HCT116 (cell line): ENCODE data around the gene FAM229A. TPM values are rescaled to one million over a fixed set of nuclear protein-coding genes. Genes with fewer than 3 reads are reported as not detected.

Experiments used
- ATAC-seq: fragments of 200-7000 bp; cut with Tn5 transposase; 2 replicates; pipeline ENCODE4 v1.9.1; 2020; ENCODE audit warnings: mild to moderate bottlenecking, moderate library complexity
- BruUV-seq: library from RNA; stranded (reverse); fragments of 400-500 nt; replicated peaks from 2 replicates; lab custom pipeline; 2021; lab: Mats Ljungman, UMichigan
- CTCF ChIA-PET: fragments of 300-600 bp; sonication (Branson Sonifier 250); formaldehyde crosslinking; loops from one replicate; lab custom pipeline; 2021; ENCODE audit warnings: antibody characterized with exemption; lab: Charles Lee
- POLR2A ChIA-PET: fragments of 300-600, 350-600 bp; sonication (Branson Sonifier 250); formaldehyde crosslinking; loops from one replicate; lab custom pipeline; 2021; ENCODE audit warnings: antibody characterized with exemption; lab: Charles Lee
- RAD21 ChIA-PET, 2 experiments: fragments of 300-600 bp; sonication (Branson Sonifier 250); formaldehyde crosslinking; loops; one replicate each; lab custom pipeline; 2023; ENCODE audit warnings: low total read pairs in 2 of 2; ENCODE audit not compliant: uncharacterized antibody in 2 of 2, unreplicated experiment in 2 of 2, low non-redundant PET in 1 of 2; lab: Charles Lee
- DNase-seq: peaks from one replicate; pipeline ENCODE4 v3.0.0-alpha.2; 2010; ENCODE audit warnings: low read depth, low spot score
- H2AFZ ChIP-seq: fragments of 200-600 bp; shearing (Covaris generic), sonication (generic); 2 replicates; pipeline ENCODE4 v1.6.1; 2017; ENCODE audit warnings: low read depth, mixed run types, mixed read lengths, antibody characterized with exemption, low read length; ENCODE audit not compliant: poor library complexity, severe bottlenecking
- H3K27ac ChIP-seq: 2 replicates; pipeline ENCODE4 v1.5.1; 2012; ENCODE audit warnings: low read depth, low read length
- H3K27me3 ChIP-seq: fragments of 200-600 bp; sonication (generic); 2 replicates; pipeline ENCODE4 v1.6.1; 2016; ENCODE audit warnings: mixed run types, low read length, mixed read lengths; ENCODE audit not compliant: insufficient read depth
- H3K36me3 ChIP-seq, 2 experiments: fragments of 200-500 bp in 1 of 2; fragments of 200-600 bp in 1 of 2; sonication (Bioruptor generic) in 1 of 2; sonication (generic) in 1 of 2; 2 replicates each; pipeline versions ENCODE4 v1.5.1 to v1.6.1; 2014 to 2016; ENCODE audit warnings: low read length in 2 of 2, inconsistent platforms in 1 of 2, mixed read lengths in 1 of 2, mixed run types in 1 of 2; ENCODE audit not compliant: insufficient read depth in 2 of 2, control insufficient read depth in 1 of 2
- H3K4me1 ChIP-seq, 2 experiments: fragments of 200-600 bp in 1 of 2; sonication (generic) in 1 of 2; 2 replicates each; pipeline versions ENCODE4 v1.5.1 to v1.6.1; 2012 to 2017; ENCODE audit warnings: low read length in 2 of 2, inconsistent platforms in 1 of 2, mild to moderate bottlenecking in 1 of 2, mixed read lengths in 1 of 2, mixed run types in 1 of 2, moderate library complexity in 1 of 2; ENCODE audit not compliant: insufficient read depth in 2 of 2, control insufficient read depth in 1 of 2
- H3K4me2 ChIP-seq: fragments of 200-600 bp; sonication (generic); 2 replicates; pipeline ENCODE4 v1.6.1; 2017; ENCODE audit warnings: mixed run types, low read length, mixed read lengths
- H3K4me3 ChIP-seq, 2 experiments: fragments of 200-600 bp in 1 of 2; sonication (generic) in 1 of 2; replicated peaks in 1 of 2; 2 replicates each; pipeline ENCODE4 v1.5.1; 2011 to 2016; ENCODE audit warnings: low read length in 2 of 2, control low read depth in 1 of 2, low read depth in 1 of 2, mild to moderate bottlenecking in 1 of 2, mixed read lengths in 1 of 2, mixed run types in 1 of 2
- H3K79me2 ChIP-seq: fragments of 200-600 bp; sonication (generic); 2 replicates; pipeline ENCODE4 v1.6.1; 2017; ENCODE audit warnings: mild to moderate bottlenecking, mixed run types, low read length, moderate library complexity, mixed read lengths; ENCODE audit not compliant: insufficient read depth
- H3K9ac ChIP-seq: fragments of 200-600 bp; sonication (generic); 2 replicates; pipeline ENCODE4 v1.6.1; 2016; ENCODE audit warnings: low read length, mixed read lengths
- H3K9me2 ChIP-seq: fragments of 200-600 bp; sonication (generic), shearing (Covaris generic); 2 replicates; pipeline ENCODE4 v1.6.1; 2017; ENCODE audit warnings: mixed run types, mild to moderate bottlenecking, moderate library complexity; ENCODE audit not compliant: insufficient read depth
- H3K9me3 ChIP-seq, 2 experiments: fragments of 200-500 bp in 1 of 2; fragments of 200-600 bp in 1 of 2; sonication (Bioruptor generic) in 1 of 2; sonication (generic) in 1 of 2; 2 replicates each; pipeline ENCODE4 v1.6.1; 2014 to 2017; ENCODE audit warnings: low read length in 2 of 2, mixed read lengths in 2 of 2, inconsistent platforms in 1 of 2, low read depth in 1 of 2, mild to moderate bottlenecking in 1 of 2, mixed run types in 1 of 2, moderate library complexity in 1 of 2; ENCODE audit not compliant: control insufficient read depth in 1 of 2, insufficient read depth in 1 of 2
- H4K20me1 ChIP-seq: fragments of 200-600 bp; sonication (generic), shearing (Covaris generic); 2 replicates; pipeline ENCODE4 v1.6.1; 2017; ENCODE audit warnings: mixed run types, mild to moderate bottlenecking, moderate library complexity; ENCODE audit not compliant: insufficient read depth
- ATF3 ChIP-seq: IDR thresholded peaks from 2 replicates; pipeline ENCODE4 v1.6.1; 2012
- CEBPB ChIP-seq: IDR thresholded peaks from 2 replicates; pipeline ENCODE4 v1.6.1; 2012; ENCODE audit warnings: low read depth
- EGR1 ChIP-seq: IDR thresholded peaks from 2 replicates; pipeline ENCODE4 v1.6.1; 2012; ENCODE audit warnings: low read depth
- EZH2phosphoT487 ChIP-seq: fragments of 200-600 bp; IDR thresholded peaks from 2 replicates; pipeline ENCODE4 v1.6.1; 2018; ENCODE audit warnings: antibody characterized with exemption, borderline replicate concordance
- POLR2A ChIP-seq: IDR thresholded peaks from 2 replicates; pipeline ENCODE4 v1.7.0; 2011; ENCODE audit warnings: borderline replicate concordance; ENCODE audit not compliant: insufficient read depth, insufficient read length; ENCODE audit errors: extremely low read depth
- POLR2AphosphoS5 ChIP-seq: IDR thresholded peaks from 2 replicates; pipeline ENCODE4 v1.6.1; 2011; ENCODE audit warnings: mild to moderate bottlenecking, low read depth, low read length, moderate library complexity
- SP1 ChIP-seq: IDR thresholded peaks from 2 replicates; pipeline ENCODE4 v1.6.1; 2012; ENCODE audit warnings: low read depth
- ZBTB33 ChIP-seq: IDR thresholded peaks from 2 replicates; pipeline ENCODE4 v1.6.1; 2011; ENCODE audit warnings: mild to moderate bottlenecking, low read length, moderate library complexity; ENCODE audit not compliant: insufficient replicate concordance; ENCODE audit errors: extremely low read depth
- ZNF274 ChIP-seq: fragments of 200-500 bp; sonication (Bioruptor generic); IDR thresholded peaks from 2 replicates; pipeline ENCODE4 v1.6.1; 2014; ENCODE audit warnings: mild to moderate bottlenecking, low read depth, low read length, inconsistent platforms
- intact Hi-C: fragments of 100-400 bp; cut with micrococcal nuclease; formaldehyde crosslinking; loops from 2 replicates; pipeline ENCODE4 v1.10.0; 2022
- total RNA-seq: library from RNA; stranded (reverse); gene quantifications from one replicate; pipeline ENCODE4 v1.2.1, GENCODE V29; 2021; ENCODE audit not compliant: unreplicated experiment

FAM229A gene
- total RNA-seq, 1 experiment from 2014 or later = 16.1 TPM

GRCh38 chr1:32404946-32405345 lies 42.7 kb upstream of the FAM229A start:
- CTCF ChIA-PET = no interaction called here
- intact Hi-C loops = no loop called here
- H3K4me3 ChIP-seq = no peak overlapping the region
- no peak overlapping the region for H3K9ac ChIP-seq
- POLR2A ChIA-PET = no interaction called here
- no peaks in the 10 kb centered on the region for H4K20me1 ChIP-seq
- TF ChIP-seq CEBPB (no peak), POLR2AphosphoS5 (no peak), EGR1 (no peak), ATF3 (no peak), ZNF274 (no peak), EZH2phosphoT487 (no peak), POLR2A (no peak), ZBTB33 (no peak), SP1 (no peak)
- no peak overlapping the region for H3K27ac ChIP-seq
- H2AFZ ChIP-seq = no peak overlapping the region
- RAD21 ChIA-PET = no interaction called here
- ATAC-seq = no peak
- no peak overlapping the region for H3K4me2 ChIP-seq
- H3K9me2 ChIP-seq = no peaks in the 10 kb centered on the region
- peaks cover 3 to 17% of the 10 kb centered on the region in 2 experiments; a peak in 2 of 4 replicates for H3K4me1 ChIP-seq
- no peaks in the 10 kb centered on the region for H3K79me2 ChIP-seq
- no peaks in the 10 kb centered on the region for H3K27me3 ChIP-seq
- BruUV-seq = no TSS peak
- no peaks in the 10 kb centered on the region for H3K9me3 ChIP-seq
- DNase-seq = no peak
- no peaks in the 10 kb centered on the region for H3K36me3 ChIP-seq
